Mucosa of rectum (tissue), 2 donors: ENCODE results near the gene DCTN3.
"Not testable (repeated sequence)": the region's sequence is repeated elsewhere in the genome, so short reads cannot be mapped to it uniquely, and the experiment has no call there.

Experiments
- H3K27ac ChIP-seq, 2 donors: one replicate each; pipeline ENCODE4 v1.7.0; 2013; ENCODE audit warnings: inconsistent platforms in 2 of 2, low read depth in 2 of 2, low read length in 2 of 2
- H3K27me3 ChIP-seq, 2 donors: one replicate each; pipeline ENCODE4 v1.7.0; 2013; ENCODE audit warnings: low read length in 2 of 2; ENCODE audit not compliant: control insufficient read depth in 2 of 2, insufficient read depth in 2 of 2
- H3K36me3 ChIP-seq, 2 donors: one replicate each; pipeline ENCODE4 v1.7.0; 2013; ENCODE audit warnings: low read length in 2 of 2; ENCODE audit not compliant: control insufficient read depth in 2 of 2, insufficient read depth in 2 of 2
- H3K4me1 ChIP-seq, 2 donors: one replicate each; pipeline ENCODE4 v1.7.0; 2013; ENCODE audit warnings: low read length in 2 of 2, mild to moderate bottlenecking in 1 of 2; ENCODE audit not compliant: control insufficient read depth in 2 of 2, insufficient read depth in 2 of 2
- H3K4me3 ChIP-seq, 2 donors: one replicate each; pipeline ENCODE4 v1.7.0; 2013; ENCODE audit warnings: low read length in 2 of 2
- H3K9ac ChIP-seq, 2 donors: one replicate each; pipeline ENCODE4 v1.7.0; 2013; ENCODE audit warnings: low read length in 2 of 2, low read depth in 1 of 2, mild to moderate bottlenecking in 1 of 2
- H3K9me3 ChIP-seq, 2 donors: one replicate each; pipeline ENCODE4 v1.7.0; 2013; ENCODE audit warnings: low read length in 2 of 2; ENCODE audit not compliant: control insufficient read depth in 2 of 2
- donor health status: healthy.
- donor health status: Normal muscosa, but diverticular disease.

DCTN3 gene

DNA sequence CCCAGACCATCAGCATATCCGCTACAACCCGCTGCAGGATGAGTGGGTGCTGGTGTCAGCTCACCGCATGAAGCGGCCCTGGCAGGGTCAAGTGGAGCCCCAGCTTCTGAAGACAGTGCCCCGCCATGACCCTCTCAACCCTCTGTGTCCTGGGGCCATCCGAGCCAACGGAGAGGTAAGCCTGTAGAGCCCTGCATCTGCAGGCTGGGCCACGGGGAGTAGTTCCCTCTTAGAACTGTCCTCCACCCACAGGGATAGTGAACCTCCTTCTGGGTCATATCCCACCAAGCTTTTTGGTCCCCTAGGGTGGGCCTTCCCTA is 26.7 kb upstream of the DCTN3 start:
- Histone ChIP-seq H3K9me3 (no peaks in the 10 kb centered on the region), H3K27me3 (no peaks in the 10 kb centered on the region), H3K27ac (peak overlapping the region; percentile 84 to 91), H3K4me3 (peak overlapping the region; percentile 89 to 93), H3K9ac (peak overlapping the region; percentile 74 to 86), H3K4me1 (peaks cover 24 to 32% of the 10 kb centered on the region in 2 donors), H3K36me3 (peaks cover 15 to 19% of the 10 kb centered on the region in 2 donors)

DNA sequence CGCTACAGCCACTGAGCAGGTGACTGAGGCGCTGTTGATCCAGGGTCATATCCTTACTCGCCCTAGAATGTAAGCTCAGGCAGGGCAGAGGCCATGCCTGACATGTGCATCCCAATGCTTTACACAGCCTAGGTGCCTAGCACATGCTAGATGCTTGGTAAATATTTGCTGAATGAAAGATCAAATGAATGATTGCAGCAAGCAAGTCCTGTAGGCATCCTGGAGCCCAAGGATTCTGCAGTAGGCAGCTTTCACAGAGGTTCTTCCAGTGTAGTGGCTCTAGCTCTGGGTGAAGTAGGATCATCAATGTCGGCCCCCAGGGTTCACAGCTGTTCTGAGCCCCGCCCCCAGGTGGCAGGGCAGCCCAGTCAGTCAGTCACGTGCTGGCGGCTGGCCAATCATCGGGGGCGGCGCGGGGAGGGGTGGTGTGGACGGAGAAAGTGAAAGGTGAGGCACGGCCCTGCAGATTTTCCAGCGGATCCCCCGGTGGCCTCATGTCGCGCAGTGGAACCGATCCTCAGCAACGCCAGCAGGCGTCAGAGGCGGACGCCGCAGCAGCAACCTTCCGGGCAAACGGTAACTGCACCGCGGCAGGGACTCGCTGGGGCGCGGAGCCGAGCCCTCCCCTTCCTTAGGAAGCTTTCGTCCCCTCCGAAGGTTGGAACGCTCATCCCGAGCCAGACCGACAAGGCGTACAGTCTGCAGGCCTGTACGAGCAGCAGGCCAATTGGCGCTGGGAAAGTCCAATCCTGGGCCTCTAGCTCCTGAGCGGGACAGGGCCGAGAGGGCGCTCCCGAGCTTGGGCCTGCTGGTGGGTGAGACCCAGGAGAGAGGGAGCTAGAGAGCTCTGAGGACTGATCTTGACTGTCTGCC is 26.2 kb upstream of the DCTN3 start, which contains the start of gene GALT:
Gene GALT, plus strand, starts transcription at position 465 of the 873 bp plus-strand sequence. Its CDS starts 30 bp downstream, at position 495.
- H3K36me3 ChIP-seq, result peaks cover 15 to 19% of the 10 kb centered on the region in 2 donors
- H3K9ac ChIP-seq, result peak within 1 kb of the TSS; percentile 74 to 86
- H3K9me3 ChIP-seq, result no peaks in the 10 kb centered on the region
- H3K27me3 ChIP-seq, result no peaks in the 10 kb centered on the region
- peak within 1 kb of the TSS; percentile 89 to 93 for H3K4me3 ChIP-seq
- H3K4me1 ChIP-seq, result peaks cover 20 to 28% of the 10 kb centered on the region in 2 donors
- H3K27ac ChIP-seq, result peak within 1 kb of the TSS; percentile 84 to 91

DNA sequence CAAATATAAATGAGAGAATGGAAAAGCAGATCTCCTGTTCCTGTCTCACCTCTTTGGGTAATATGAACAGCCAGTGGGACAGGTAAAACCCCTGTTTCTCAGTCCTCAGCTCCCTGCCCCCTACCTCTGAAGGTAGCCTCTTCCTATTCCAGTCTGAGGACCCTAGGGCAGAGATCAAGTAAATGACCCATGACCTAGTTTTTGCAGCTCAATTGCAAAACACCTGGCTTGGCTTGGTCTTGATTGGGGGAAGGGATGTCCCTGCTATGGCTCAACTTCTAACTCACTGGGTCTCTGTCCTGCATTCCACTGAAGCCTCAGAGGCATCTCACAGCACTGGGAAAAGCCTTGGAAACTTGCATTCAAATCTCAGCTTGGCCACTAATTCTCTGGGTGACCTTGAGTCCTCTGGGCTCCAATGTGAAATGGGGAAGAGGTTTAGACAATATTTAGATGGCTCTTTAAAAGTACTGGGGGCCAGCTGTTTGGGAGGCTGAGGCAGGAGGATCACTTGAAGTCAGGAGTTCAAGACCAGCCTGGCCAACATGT is 24.5 kb upstream of the DCTN3 start:
- Histone ChIP-seq H3K4me3 (no peak overlapping the region), H3K4me1 (peaks cover 18 to 22% of the 10 kb centered on the region in 2 donors)

DNA sequence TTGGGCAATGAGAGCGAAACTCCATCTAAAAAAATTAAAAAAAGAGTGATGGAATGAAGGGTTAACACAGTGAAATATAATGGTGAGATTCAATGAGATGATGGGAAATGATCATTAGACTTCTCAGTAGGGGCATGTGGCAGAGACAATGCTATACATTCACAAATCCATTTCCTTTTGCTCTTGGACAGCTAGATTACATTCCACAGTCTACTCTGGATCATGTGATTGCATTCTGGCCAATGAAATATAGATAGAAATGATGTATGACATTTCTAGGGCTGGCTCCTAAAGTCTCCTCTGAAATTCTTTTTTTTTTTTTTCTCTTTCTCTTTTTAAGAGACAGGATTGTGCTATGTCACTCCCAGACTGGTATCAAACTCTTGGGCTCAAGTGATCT is 22.4 kb upstream of the DCTN3 start:
- no peak overlapping the region for H3K27ac ChIP-seq
- H3K4me3 ChIP-seq, result no peak overlapping the region
- peaks cover 16 to 24% of the 10 kb centered on the region in 2 donors for H3K4me1 ChIP-seq
- no peaks in the 10 kb centered on the region for H3K27me3 ChIP-seq
- H3K9me3 ChIP-seq, result no peaks in the 10 kb centered on the region
- no peak overlapping the region for H3K9ac ChIP-seq
- H3K36me3 ChIP-seq, result no peaks in the 10 kb centered on the region

More for the DNA sequence above, 24.5 kb upstream of the DCTN3 start:
- H3K36me3 ChIP-seq, result peaks cover 15% of the 10 kb centered on the region in 2 donors
- no peak overlapping the region for H3K9ac ChIP-seq
- H3K9me3 ChIP-seq, result no peaks in the 10 kb centered on the region
- H3K27ac ChIP-seq, result no peak overlapping the region
- H3K27me3 ChIP-seq, result no peaks in the 10 kb centered on the region

DNA sequence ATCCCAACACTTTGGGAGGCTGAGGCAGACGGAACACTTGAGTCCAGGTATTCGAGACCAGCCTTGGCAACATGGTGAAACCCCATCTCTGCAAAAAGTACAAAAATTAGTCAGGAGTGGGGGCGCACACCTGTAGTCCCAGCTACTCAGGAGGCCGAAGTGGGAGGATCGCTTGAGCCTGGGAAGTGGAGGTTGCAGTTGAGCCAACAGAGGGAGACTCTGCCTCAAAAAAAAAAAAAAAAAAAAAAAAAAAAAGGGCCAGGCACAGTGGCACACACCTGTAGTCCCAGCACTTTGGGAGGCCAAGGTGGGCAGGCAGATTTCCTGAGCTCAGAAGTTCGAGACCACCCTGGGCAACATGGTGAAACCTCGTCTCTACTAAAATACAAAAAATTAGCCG is 19.0 kb upstream of the DCTN3 start:
- H3K9me3 ChIP-seq, H3K36me3 ChIP-seq, H3K9ac ChIP-seq, H3K27ac ChIP-seq, H3K27me3 ChIP-seq, H3K4me3 ChIP-seq: not testable (repeated sequence)
- peaks cover 15 to 16% of the 10 kb centered on the region in 2 donors for H3K4me1 ChIP-seq

DNA sequence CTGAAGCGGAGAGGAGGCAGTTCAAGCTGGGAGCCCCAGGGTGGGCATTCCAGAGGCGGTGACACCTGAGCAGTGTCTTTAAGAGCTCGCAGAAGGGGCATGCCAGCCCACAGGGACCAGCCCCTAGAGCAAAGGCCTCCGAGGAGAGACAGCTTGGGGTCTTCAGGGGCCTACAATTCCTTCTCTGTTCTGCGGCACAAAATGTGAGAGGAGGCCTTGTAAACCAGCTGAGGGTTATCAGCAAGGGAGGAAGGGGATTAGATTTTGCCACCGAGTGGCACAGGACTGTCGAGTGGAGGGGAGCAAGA is 17.8 kb upstream of the DCTN3 start:
- Histone ChIP-seq H3K27ac (peak overlapping the region; percentile 79 to 84), H3K27me3 (no peaks in the 10 kb centered on the region), H3K36me3 (peaks cover 0 to 9% of the 10 kb centered on the region in 2 donors), H3K4me3 (peak overlapping the region; percentile 90 to 92), H3K4me1 (peaks cover 15 to 16% of the 10 kb centered on the region in 2 donors), H3K9ac (peak overlapping the region; percentile 80 to 92), H3K9me3 (no peaks in the 10 kb centered on the region)

DNA sequence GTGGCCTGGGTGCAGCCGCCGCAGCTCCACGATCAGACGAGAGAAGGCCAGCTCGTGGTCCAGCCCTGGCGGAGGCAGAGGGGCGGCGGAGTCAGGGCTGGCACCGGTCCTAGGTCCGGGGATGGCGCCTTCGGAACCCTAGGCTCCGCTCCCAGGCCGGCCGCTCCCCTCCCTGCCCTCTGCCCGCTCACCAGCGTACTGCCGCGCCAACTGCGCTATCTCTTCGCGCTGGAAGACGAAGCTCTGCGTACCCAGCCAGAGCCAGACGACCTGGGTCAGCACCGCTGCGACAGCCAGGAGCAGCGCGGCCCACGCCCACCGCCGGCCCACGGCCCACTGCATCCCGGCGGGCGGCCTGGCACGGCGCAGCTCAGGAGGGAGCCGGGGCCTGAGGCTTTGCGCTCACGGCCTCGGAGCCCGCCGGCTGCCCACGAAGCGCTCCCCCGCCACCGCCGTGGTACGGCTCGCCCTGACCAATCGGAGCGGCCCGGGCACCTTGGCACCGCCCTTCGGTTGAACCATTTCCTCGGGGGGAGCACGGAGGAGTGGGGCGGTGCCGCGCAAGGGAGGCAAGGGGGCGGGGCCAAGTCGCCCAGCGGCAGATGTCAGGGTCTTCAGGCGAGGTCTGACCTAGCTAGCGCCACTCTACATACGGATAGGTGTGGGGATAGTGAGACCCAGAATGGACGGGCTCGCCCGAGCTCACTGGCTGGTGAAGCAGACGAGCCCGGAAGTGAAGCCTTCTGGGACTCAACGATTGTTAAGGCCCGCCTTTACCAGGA is 17.3 kb upstream of the DCTN3 start, which contains the start of gene SIGMAR1:
Gene SIGMAR1, minus strand, starts transcription at position 432 of the 782 bp plus-strand sequence. Its CDS starts 90 bp downstream, at position 342.
- H3K4me3 ChIP-seq, result peak within 1 kb of the TSS; percentile 90 to 92
- H3K9ac ChIP-seq, result peak within 1 kb of the TSS; percentile 80 to 92
- H3K27me3 ChIP-seq, result no peaks in the 10 kb centered on the region
- H3K9me3 ChIP-seq, result no peaks in the 10 kb centered on the region
- peaks cover 0 to 9% of the 10 kb centered on the region in 2 donors for H3K36me3 ChIP-seq
- peaks cover 15 to 16% of the 10 kb centered on the region in 2 donors for H3K4me1 ChIP-seq
- H3K27ac ChIP-seq, result peak within 1 kb of the TSS; percentile 79 to 84

DNA sequence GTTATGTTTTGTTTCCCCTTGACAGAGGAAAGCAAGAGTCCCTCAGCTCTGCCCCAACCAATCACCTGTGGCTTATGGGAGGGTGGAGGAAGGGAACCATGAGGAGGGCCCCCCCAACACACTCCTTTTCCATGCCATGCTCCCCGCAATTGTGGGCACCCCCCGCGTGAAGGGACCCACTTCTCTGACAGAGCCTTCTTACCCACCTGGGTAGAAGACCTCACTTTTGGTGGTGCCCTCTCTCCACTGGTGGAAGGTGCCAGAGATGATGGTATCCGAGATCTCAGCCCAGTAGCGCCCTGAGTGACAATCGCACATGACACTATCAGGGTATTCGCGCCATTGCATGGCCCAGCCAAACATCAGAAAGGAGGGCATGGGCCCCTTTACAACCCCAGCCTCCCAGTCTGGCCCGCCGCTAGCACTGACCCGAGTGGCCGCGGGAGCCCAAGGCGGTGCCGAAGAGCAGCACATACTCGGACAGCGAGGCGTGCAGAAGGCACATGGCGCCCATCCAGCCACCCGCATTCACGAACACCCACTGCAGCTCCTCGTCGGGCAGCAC is 16.6 kb upstream of the DCTN3 start:
- Histone ChIP-seq H3K4me3 (peak overlapping the region; percentile 90 to 92), H3K9ac (peak overlapping the region; percentile 80 to 92), H3K36me3 (peaks cover 0 to 9% of the 10 kb centered on the region in 2 donors), H3K4me1 (peaks cover 15 to 16% of the 10 kb centered on the region in 2 donors), H3K27ac (peak overlapping the region; percentile 79 to 84), H3K27me3 (no peaks in the 10 kb centered on the region), H3K9me3 (no peaks in the 10 kb centered on the region)

DNA sequence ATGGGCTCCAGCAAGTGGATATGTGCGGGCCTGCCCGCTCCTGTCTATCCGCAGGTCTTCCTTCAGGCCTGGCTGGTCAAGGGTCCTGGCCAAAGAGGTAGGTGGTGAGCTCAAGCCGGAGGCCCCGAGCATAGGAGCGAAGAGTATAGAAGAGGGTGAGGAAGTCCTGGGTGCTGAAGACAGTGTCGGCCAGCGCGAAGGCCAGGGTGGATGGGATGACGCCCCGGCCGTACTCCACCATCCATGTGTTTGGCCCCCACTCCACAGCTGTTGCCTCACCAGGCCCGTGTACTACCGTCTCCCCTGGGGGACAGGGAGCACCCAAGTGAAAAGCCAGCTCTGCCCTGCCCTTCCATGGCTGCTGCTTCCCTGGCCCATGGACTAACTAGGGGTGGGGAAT is 15.3 kb upstream of the DCTN3 start:
- Histone ChIP-seq H3K27ac (no peak overlapping the region), H3K9me3 (no peaks in the 10 kb centered on the region), H3K27me3 (peaks cover 0 to under 1% of the 10 kb centered on the region in 2 donors), H3K9ac (no peak overlapping the region), H3K4me3 (no peak overlapping the region), H3K36me3 (peaks cover 0 to 9% of the 10 kb centered on the region in 2 donors), H3K4me1 (peaks cover 15 to 16% of the 10 kb centered on the region in 2 donors)
